Uterus (tissue), 2 donors: ENCODE data around the gene AGPAT3.

Experiments
- POLR2A ChIP-seq, 2 donors: fragments of 450-650 bp; IDR thresholded peaks; one replicate each; pipeline ENCODE4 v1.6.1; 2016; ENCODE audit warnings: antibody characterized with exemption in 2 of 2, mild to moderate bottlenecking in 1 of 2, moderate library complexity in 1 of 2
- TF ChIP-seq, protein P1 (sequence below), 4 experiments: fragments of 200-600 bp in 2 of 4; fragments of 450-650 bp in 2 of 4; sonication (generic) in 2 of 4; IDR thresholded peaks; one replicate each; pipeline ENCODE4 v1.5.1; 2016 to 2019; ENCODE audit warnings: antibody characterized with exemption in 4 of 4, mild to moderate bottlenecking in 2 of 4, moderate library complexity in 1 of 4

DNA sequence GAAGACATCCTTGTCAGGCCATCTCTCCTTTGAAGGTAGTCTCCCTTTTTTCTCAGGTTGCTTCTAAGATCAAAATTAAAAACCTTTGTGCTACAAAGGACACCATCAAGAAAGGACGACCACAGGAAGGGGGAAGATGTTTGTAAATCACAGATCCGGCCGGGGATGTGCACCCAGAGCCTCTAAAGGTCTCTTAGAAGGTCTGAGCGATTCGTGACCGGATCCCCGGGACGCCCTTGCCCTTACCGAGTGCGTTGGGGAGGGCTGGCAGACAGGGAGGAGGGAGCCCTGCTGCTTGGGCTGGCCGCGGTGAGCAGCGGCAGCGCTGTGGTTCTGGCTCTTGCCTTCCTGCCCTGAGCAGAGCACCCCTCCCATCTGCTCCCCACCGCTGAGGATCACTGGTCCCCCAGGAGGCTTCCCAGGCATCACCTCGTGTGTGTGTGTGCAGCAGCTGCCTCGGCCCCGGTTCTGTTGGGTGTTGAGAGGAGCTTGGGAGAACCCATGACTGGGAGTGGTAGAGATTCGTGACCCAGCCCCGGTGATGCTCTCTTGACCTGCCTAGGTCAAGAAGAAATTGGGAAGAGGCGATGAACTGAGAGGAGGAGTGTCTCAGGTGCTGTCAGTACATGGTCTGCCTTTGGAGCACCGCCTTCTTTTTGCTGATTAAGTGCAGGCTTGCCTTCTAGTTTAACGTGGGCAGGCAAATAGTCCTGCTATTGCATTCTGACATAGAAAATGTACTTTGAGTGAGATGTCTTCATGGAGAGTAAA lies 34.5 kb downstream of the AGPAT3 start:
- TF ChIP-seq, protein P1, sequence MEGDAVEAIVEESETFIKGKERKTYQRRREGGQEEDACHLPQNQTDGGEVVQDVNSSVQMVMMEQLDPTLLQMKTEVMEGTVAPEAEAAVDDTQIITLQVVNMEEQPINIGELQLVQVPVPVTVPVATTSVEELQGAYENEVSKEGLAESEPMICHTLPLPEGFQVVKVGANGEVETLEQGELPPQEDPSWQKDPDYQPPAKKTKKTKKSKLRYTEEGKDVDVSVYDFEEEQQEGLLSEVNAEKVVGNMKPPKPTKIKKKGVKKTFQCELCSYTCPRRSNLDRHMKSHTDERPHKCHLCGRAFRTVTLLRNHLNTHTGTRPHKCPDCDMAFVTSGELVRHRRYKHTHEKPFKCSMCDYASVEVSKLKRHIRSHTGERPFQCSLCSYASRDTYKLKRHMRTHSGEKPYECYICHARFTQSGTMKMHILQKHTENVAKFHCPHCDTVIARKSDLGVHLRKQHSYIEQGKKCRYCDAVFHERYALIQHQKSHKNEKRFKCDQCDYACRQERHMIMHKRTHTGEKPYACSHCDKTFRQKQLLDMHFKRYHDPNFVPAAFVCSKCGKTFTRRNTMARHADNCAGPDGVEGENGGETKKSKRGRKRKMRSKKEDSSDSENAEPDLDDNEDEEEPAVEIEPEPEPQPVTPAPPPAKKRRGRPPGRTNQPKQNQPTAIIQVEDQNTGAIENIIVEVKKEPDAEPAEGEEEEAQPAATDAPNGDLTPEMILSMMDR (IDR thresholded peaks at IDR 0.05) = no peak
- TF ChIP-seq POLR2A (IDR thresholded peaks at IDR 0.05) = no peak
